ENCODE results near the gene FOXP1.

FOXP1 gene

GRCh38 chr3:71546821-71547220 is 36.7 kb downstream of the FOXP1 start:
- H3K4me3 ChIP-seq (ENCODE audit: low read depth, low read length): no peak overlapping the region
- no peak for TF ChIP-seq CTCF (IDR thresholded peaks at IDR 0.05; ENCODE audit: low read depth, low read length)

- H3K4me3 ChIP-seq (ENCODE audit: low read depth, low read length): no peak overlapping the region
- no peak for TF ChIP-seq CTCF (IDR thresholded peaks at IDR 0.05; ENCODE audit: low read depth, low read length)
Measured at GRCh38 chr3:71545330-71545729, 38.2 kb downstream of the FOXP1 start.

GRCh38 chr3:71543371-71544016 is 40.0 kb downstream of the FOXP1 start:
- no peak overlapping the region for H3K4me3 ChIP-seq (ENCODE audit: low read depth, low read length)
- TF ChIP-seq CTCF (IDR thresholded peaks at IDR 0.05; ENCODE audit: low read depth, low read length): no peak

GRCh38 chr3:71542521-71543370 is 40.8 kb downstream of the FOXP1 start:
- no peak for TF ChIP-seq CTCF (IDR thresholded peaks at IDR 0.05; ENCODE audit: low read depth, low read length)
- peak overlapping the region; percentile 12 for H3K4me3 ChIP-seq (ENCODE audit: low read depth, low read length)

GRCh38 chr3:71541313-71541712 is 42.2 kb downstream of the FOXP1 start:
- no peak for TF ChIP-seq CTCF (IDR thresholded peaks at IDR 0.05; ENCODE audit: low read depth, low read length)
- H3K4me3 ChIP-seq (ENCODE audit: low read depth, low read length): no peak overlapping the region

GRCh38 chr3:71537211-71537611 is 46.3 kb downstream of the FOXP1 start:
- peak overlapping the region; percentile 41 for H3K4me3 ChIP-seq (ENCODE audit: low read depth, low read length)
- no peak for TF ChIP-seq CTCF (IDR thresholded peaks at IDR 0.05; ENCODE audit: low read depth, low read length)

- TF ChIP-seq CTCF (IDR thresholded peaks at IDR 0.05; ENCODE audit: low read depth, low read length): no peak
- peak overlapping the region; percentile 41 for H3K4me3 ChIP-seq (ENCODE audit: low read depth, low read length)
Measured at GRCh38 chr3:71536376-71536965, 47.1 kb downstream of the FOXP1 start.

Data from WI38 (cell line).